ENCODE measurements around the gene LSM5.
"Not testable (repeated sequence)": the region's sequence is repeated elsewhere in the genome, so short reads cannot be mapped to it uniquely, and the experiment has no call there.

Gene LSM5

DNA sequence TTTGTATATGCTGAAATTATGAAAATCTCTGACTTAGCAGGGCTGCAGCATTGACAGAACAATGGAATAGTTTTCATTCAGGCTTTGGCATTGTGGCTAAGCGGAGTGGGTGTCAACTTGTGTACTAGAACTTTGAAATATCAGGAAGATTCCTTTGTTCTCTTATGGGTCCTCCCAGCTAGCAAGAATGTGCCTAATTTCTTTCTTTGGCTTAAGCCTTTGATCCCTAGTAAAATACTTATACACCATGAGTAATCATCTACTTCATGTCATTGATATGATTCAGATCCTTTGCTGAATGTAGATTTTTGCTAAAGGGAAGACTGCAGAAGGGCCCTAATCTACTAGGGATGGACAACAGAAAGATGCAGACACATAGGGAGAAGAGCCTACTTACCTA lies 11.3 kb upstream of the LSM5 start:
- no peak for DNase-seq

DNA sequence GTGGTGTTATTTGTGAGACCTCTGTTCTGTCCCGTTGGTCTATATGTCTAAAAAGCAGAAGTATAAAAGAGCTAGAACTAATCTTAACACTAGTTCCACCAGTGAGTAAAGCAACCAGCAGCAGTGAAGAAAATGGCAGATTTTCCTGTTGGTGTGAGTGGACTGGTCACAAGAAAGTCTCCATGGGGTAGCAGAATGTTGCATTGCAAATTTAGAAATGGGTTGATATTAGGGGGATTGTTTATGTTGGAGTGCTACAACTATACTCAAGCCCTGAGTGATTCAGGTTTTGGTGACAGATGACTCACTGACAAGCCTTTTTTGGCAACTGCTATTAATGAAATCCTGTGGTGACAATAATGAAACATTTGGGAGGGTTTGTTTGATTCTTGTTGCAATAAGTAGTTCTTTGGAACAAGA lies 10.8 kb upstream of the LSM5 start:
- no peak for DNase-seq

DNA sequence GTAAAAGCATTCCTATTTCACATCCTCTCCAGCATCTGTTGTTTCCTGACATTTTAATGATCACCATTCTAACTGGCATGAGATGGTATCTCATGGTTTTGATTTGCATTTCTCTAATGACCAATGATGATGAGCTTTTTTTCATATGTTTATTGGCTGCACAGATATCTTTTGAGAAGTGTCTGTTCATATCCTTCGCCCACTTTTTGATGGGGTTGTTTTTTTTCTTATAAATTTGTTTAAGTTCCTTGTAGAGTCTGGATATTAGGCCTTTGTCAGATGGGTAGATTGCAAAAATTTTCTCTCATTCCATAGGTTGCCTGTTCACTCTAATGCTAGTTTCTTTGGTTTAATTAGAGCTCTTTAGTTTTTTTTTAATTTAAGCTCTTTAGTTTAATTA lies 10.0 kb upstream of the LSM5 start:
- not testable (repeated sequence) for DNase-seq

DNA sequence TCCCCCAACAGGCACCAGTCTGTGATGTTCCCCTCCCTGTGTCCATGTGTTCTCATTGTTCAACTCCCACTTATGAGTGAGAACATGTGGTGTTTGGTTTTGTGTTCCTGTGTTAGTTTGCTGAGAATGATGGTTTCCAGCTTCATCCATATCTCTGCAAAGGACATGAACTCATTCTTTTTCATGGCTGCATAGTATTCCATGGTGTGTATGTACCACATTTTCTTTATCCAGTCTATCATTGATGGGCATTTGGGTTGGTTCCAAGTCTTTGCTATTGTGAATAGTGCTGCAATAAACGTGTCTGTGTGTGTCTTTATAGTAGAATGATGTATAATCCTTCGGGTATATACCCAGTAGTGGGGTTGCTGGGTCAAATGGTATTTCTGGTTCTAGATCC lies 9.6 kb upstream of the LSM5 start:
- DNase-seq, result not testable (repeated sequence)

DNA sequence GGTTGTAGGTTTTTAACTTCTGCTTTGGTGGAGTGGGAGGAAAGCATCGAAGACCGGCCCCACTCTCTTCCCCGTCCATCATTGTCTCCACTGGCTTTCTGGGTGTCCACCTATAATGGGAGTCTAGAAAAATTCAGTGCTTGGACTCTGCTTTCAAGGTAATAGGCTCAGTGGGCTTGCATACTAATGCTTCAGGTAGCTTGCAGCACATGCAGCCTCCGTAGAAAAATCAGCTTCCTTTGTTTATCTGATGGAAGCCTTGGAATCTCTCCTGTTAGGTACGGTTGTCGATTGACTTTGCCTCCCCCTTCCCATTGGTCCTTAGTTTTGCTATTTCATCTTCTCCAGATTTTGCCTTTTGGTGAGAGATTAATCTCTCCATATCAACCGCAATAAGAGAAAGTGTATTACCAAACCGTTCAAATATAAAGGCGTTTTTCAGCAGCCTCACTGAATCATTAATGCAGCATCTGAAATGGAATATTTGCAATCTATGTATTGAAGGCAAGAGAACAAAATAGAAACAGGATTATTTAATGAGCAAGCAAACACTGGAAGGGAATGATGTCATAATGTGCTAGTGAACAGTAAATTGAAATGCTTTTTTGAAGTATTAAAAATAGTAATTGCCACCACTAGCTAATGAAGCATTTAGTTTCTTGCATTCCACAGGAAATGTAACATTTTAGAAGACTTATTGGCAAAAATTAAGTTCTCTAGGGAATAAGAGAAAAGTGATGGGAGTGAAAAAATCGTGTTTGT lies 6.1 kb upstream of the LSM5 start:
- DNase-seq, result no peak

DNA sequence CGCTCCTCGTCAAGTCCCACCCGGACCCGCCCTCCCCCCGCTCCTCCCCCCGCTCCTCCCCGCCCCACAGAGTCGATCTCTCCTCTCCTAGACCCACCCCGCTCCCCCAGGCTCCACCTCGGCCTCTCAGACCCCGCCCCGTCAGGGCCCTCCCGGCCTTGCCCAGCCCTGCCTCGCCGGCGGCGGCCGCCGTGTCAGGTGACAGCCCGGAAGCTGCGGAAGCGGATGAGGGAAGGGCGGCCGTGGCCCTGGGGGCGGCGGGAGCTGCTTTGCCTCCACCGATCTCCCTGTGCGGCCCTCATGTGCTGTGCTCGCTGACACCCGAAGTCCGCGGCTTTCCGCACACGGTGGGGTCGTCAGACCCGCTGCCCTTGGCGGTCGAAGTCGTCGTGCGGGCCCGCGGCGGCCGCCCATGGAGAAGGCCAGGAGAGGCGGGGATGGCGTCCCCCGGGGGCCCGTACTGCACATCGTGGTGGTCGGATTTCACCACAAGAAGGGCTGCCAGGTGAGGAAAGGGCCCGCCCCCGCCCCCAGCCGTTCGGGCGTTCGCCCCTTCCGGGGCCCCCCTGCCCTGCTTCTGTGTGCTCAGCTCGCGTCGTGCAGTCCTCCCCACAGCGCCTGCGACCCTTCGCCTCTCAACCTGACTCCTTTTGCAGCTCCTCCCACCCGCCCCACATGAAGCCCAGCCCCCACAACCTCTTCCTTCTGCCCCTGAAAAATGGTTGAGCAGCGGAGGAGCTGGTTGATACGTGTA lies 5.3 kb upstream of the LSM5 start, which contains the start of gene AVL9:
Gene AVL9 (plus strand): TSS at position 192 of the 754 bp plus-strand sequence. CDS start 221 bp downstream, at position 413.
- peak; percentile 100 for DNase-seq

DNA sequence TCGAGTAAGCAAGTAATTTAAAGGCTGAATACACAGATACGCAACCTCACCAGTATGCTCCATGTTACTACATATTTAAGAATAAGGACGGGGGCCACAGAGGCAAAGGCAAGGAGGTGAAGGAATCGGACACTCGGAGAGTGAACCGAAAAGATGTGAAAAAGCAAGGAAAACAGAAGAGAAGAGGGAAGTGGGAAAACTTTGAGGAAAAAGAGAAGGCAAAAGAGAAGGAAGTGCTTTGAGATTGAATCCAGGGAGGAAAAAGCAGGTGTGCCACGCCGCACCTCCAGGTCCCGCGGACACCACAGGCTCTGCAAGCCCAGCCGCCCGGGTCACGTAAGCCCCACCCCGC lies 4.7 kb upstream of the LSM5 start:
- no peak for DNase-seq

DNA sequence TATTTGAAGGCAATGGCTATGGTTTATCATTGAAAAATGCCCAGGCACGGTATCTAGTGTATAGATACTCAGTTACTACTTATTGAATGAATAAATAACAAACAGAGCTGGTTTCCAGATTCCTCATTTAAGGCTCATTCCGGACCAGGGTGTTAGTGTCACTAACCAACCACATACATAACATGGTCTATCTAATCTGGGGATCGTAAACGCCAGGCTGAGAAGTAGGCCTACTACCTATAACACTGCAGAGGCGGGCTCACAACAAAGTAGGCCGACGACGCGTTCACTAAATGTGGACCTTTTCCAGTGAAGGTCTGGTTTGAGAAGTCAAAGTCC lies 423 bp downstream of the LSM5 start:
- DNase-seq, result no peak

DNA sequence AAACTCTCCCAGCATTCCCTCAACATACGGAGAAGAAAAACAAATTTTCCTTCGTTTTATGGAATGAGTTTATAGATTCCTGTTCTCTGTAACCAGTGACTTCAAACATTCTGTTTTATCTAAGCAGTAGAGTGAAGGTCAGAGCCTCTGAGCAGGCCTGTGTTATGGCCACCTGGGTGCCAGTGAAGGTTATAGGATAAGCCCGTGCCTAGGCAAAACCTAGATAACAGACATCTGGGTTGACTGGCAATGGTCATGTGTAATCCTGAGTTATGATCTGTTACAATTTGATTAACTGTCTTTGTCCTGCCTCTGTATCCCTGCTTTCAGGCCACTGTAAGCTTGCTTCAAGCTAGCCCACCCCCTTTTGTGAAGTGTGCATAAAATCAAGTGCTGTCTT lies 8.3 kb downstream of the LSM5 start:
- DNase-seq, result no peak

DNA sequence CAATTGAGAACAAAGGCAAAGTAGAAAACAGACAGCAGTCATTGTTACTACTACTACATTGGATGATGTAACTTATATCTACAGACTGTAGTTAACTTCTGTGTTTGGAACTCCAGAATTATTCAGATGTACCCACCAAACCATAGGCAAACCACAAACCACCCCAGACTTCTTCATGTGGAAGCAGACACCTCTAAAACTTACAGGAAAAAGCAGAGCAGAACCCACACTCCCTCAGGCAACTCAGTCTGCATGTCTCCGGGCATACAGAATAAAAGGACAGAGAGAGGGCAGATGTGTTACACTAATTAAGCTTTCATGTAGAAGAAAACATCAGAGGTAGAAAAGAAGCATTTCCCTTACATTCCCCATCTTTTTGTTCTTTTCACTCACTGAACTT lies 9.0 kb downstream of the LSM5 start:
- no peak for DNase-seq

DNA sequence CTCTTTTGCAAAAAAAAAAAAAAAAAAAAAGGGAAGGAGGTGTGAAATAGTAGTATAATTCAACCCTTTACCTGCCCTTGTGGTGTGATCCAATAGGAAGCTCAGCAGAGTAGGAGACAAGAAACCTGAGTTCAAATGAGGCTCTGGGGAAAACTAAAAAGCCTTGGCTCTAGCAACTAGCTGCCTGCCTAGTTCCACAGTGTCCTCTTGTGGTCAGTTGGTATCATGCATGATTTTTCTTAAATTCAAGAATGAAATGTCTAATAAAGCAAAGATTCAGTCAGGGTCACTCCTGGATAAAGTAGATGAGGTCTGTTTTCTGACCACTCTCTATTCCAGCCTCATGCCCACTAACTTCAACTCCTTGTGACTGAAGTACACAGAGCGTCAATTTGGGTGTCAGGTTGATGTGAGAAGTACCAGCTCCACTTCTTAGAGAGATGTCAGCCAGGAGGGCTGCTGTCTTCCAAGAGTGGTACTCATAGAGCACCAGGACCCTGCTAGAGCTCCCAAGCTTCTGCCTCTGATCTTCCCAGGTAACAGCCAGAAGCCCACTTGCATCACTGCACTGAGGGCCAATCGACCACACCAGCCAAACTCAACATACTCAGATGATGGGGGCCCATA lies 10.5 kb downstream of the LSM5 start:
- no peak for DNase-seq

DNA sequence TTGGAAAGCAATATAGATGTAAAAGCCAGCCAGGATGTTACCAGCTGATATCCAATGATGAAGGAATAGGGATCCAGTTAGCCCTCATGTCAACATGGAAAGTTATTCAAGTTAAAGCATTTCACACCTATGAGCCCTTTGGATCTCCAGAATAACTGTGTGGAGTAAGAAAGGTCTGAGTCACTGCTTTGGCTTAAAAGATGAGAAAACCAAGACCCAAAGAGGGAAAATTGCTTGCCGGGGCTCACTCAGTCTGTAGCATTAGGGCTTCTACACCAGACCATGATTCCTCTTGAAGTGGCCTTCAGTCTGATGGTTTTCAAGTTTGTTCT lies 12.6 kb downstream of the LSM5 start:
- DNase-seq, result no peak

DNA sequence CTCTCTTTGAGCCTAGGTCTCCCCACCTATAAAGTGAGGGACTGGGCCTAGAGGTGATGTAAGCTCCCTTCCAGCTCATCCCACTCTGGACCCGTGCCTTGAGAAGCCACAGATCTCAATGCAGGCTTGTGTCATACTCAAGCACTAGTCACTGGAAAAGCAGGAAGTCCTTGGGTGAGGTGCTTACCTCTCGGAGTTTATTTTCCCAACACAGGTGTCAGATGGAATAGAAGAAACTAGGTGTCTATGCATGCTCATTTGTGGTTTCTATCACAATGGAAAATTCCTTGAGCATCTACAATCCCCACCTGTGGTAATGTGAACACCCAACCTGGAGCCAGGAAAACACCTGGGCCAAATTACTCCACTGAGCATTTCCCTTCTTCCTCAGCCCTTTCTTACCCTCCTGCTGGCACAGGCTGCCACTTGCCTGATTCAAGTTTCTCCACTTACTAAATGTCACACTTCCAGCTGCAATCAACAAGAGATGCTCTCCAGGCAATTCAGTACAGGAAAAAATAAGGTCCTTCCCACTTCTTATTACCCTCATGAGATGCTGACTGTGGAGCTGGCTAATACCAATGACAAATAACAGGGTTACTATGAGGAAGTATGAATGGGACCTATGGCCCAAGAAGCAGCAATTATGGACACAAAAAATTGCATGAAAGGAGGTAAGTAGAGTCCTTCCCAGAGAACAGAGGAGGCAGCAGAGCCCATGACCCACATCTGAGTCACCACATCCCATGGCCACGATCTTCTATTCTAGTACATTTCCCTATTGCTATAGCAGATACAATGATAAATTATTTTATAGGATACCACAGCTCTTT lies 13.1 kb downstream of the LSM5 start:
- DNase-seq, result no peak

DNA sequence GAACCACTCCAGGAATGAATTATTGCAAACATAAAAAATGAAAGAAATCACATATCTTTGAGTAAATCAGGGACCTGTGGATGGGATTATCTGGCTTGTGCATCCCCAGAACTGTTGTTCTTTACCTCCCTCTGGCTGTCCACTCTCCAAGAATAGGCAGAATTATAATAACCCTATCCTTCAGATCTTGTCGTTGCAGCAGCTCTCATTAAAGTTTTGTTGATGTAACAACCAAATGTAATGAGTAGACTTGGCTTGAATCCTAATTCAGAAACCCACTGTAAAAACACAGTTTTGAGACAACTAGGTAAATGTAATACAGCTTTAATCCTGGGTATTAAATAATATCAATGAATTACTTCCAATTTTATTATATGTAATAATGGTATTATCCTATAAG lies 16.2 kb downstream of the LSM5 start:
- DNase-seq, result no peak

DNA sequence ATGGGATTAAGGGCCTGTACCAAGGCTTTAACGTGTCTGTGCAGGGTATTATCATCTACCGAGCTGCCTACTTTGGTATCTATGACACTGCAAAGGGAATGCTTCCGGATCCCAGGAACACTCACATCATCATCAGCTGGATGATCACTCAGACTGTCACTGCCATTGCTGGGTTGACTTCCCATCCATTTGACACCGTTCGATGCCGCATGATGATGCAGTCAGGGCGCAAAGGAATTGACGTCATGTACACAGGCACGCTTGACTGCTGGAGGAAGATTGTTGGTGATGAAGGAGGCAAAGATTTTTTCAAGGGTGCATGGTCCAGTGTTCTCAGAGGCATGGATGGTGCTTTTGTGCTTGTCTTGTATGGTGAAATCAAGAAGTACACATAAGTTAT lies 18.2 kb downstream of the LSM5 start:
- DNase-seq, result no peak

DNA sequence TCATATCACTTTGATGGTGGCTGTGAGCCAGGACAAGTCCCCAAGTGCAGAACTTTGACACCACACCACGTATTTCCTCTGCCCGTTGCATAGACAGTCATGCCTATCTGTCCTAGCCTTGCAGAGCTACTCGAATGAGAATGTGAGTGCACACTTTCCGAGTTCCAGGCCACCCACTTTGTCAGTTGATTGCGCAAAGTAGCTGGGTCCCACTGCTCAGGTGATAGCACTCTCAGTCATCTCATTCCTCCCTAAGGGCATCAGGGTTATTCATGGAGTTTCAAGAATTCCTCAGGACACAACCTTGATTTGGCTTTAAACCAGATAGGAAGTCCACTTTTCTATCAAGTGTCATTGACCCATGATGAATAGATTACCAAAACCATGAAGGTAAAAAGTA lies 19.3 kb downstream of the LSM5 start:
- DNase-seq, result no peak

DNA sequence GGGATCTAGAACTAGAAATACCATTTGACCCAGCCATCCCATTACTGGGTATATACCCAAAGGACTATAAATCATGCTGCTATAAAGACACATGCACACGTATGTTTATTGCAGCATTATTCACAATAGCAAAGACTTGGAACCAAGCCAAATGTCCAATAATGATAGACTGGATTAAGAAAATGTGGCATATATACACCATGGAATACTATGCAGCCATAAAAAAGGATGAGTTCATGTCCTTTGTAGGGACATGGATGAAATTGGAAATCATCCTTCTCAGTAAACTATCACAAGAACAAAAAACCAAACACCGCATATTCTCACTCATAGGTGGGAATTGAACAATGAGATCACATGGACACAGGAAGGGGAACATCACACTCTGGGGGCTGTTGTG lies 20.2 kb downstream of the LSM5 start:
- DNase-seq, result not testable (repeated sequence)

DNA sequence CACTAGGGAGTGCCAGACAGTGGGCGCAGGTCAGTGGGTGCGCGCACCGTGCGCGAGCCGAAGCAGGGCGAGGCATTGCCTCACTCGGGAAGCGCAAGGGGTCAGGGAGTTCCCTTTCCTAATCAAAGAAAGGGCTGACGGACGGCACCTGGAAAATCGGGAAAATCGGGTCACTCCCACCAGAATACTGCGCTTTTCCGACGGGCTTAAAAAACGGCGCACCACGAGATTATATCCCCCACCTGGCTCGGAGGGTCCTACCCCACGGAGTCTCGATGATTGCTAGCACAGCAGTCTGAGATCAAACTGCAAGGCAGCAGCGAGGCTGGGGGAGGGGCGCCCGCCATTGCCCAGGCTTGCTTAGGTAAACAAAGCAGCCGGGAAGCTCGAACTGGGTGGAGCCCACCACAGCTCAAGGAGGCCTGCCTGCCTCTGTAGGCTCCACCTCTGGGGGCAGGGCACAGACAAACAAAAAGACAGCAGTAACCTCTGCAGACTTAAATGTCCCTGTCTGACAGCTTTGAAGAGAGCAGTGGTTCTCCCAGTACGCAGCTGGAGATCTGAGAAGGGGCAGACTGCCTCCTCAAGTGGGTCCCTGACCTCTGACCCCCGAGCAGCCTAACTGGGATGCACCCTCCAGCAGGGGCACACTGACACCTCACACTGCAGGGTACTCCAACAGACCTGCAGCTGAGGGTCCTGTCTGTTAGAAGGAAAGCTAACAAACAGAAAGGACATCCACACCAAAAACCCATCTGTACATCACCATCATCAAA lies 25.4 kb downstream of the LSM5 start:
- DNase-seq, result not testable (repeated sequence)

DNA sequence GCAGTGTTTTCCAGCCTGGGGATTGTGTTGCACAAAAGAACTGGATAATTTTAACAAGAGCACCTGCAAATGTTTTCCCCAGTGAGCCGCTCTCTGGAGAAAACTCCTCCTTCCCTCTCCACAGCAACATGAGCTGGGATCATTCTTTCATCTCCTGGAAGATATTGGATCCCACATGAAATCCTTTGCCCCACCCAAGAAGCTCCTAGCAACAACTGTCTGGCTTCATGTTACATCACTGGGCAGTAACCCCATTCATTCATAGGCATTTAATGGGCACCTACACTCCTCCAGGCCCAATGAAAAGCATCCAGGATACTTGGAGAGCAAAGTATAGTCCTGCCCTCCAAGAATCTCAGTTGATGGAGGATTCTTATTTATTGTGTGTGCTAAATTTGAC lies 27.2 kb downstream of the LSM5 start:
- no peak for DNase-seq

DNA sequence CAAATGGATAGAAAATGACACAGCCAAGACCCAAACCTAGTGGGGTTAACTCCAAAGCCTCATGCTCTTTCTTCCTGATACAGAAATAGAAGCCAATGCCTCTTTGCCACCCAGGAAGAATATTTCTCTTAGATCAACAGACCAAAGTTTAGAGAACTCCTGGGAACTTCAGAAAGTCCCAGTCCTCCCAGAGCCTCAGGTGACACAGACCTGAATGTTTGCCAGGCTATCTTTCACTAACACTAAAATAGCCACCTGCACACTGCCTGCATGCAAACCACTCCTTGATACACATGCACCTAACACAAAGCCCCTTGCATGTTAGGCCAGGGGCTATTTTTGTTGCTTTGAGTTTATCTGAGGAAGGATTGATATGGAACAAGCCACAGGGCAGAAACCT lies 27.7 kb downstream of the LSM5 start:
- no peak for DNase-seq

DNA sequence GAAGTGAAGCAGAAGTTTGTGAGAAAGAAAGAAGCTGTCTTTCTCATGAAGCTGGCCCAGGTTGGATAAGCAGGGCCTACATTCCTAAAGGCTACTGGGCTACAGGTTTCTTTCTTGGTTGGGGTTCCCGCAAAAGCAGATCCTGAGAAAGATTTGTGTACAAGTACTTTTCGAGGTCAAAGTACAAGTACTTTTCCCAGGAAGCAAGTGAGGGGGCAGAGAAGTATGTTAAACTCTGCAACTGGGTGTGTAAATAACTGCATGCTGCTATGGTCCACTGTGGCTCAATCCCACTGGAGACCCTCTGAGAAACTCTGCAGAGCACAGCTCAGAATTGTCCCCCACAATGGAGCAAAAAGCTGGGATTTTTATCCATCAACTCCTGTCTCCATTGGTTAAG lies 28.7 kb downstream of the LSM5 start:
- DNase-seq, result no peak

DNA sequence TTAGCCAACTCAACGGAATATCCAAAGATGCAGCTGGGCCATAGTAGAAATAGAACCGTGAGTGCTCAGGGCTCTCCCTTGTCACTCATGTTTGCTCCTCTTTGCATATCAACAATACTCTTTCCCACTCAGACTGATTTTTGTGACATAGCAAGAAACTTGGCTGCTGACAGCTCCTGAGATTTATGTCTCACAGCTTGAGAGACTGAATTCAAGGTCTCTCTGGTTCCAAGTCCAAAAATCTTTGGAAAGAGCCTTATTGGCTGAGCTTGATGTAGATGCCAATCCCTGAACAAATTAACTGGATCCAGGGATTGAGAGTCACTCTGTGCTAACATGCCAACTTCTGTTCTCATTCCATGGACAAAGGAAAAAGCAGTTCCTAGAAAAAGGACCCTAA lies 30.4 kb downstream of the LSM5 start:
- no peak for DNase-seq

DNA sequence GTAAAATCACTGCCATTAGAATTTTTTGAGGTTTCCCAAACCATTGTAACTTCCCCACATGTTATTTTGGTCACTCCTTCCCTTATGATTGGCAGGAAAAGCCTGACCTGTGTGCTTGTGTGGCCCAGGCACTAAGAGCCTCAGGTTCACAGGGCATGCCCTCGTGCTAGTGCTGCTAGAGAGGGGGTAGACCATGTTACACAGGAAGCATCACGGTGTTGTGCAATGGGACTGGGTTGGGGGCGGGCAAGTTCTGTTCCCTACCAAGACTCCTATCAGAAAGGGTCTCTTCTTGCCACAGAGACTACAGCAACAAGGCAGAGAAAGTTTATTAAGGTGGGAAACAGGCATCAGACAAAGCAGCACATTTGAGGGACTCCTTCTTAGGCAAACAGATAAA lies 32.2 kb downstream of the LSM5 start:
- no peak for DNase-seq

Data from activated effector memory CD4-positive, alpha-beta T cell treated with Interleukin-2 at 50 U/mL for 16 hours (primary cell).